Hematopoietic multipotent progenitor cell treated with erythropoietin and hydrocortisone succinate and interleukin-3 and kit ligand, for 17 days (in vitro differentiated cells): ENCODE results near the gene BLOC1S4.
"Not testable (repeated sequence)": the region's sequence is repeated elsewhere in the genome, so short reads cannot be mapped to it uniquely, and the experiment has no call there.

Experiments
- DNase-seq: peaks from one replicate; pipeline ENCODE4 v3.0.0-alpha.2; 2015; ENCODE audit warnings: low spot score

BLOC1S4 gene

GRCh38 chr4:6716018-6716911 is at the start of gene BLOC1S4:
TSS of gene BLOC1S4 (plus strand) at chr4:6716174. CDS start at chr4:6716210, 36 bp downstream.
- DNase-seq, result peak; percentile 96

GRCh38 chr4:6668391-6668790 is 47.6 kb upstream of the BLOC1S4 start:
- no peak for DNase-seq

GRCh38 chr4:6671648-6672047 is 44.3 kb upstream of the BLOC1S4 start:
- DNase-seq, result no peak

GRCh38 chr4:6672131-6672530 is 43.8 kb upstream of the BLOC1S4 start:
- DNase-seq, result no peak

GRCh38 chr4:6672541-6673190 is 43.3 kb upstream of the BLOC1S4 start:
- DNase-seq, result not testable (repeated sequence)

- not testable (repeated sequence) for DNase-seq
Observed at GRCh38 chr4:6673191-6673659, 42.7 kb upstream of the BLOC1S4 start.

GRCh38 chr4:6673660-6674499 is 42.1 kb upstream of the BLOC1S4 start:
- peak; percentile 87 for DNase-seq

GRCh38 chr4:6674500-6675149 is 41.3 kb upstream of the BLOC1S4 start:
- peak; percentile 77 for DNase-seq

- DNase-seq, result no peak
Observed at GRCh38 chr4:6676722-6677558, 39.0 kb upstream of the BLOC1S4 start.

GRCh38 chr4:6680372-6681034 is 35.5 kb upstream of the BLOC1S4 start:
- DNase-seq, result no peak

GRCh38 chr4:6681191-6681590 is 34.8 kb upstream of the BLOC1S4 start:
- DNase-seq, result peak; percentile 51

- DNase-seq, result no peak
Observed at GRCh38 chr4:6682862-6683590, 32.9 kb upstream of the BLOC1S4 start.

- DNase-seq, result no peak
Observed at GRCh38 chr4:6684656-6685055, 31.3 kb upstream of the BLOC1S4 start.

GRCh38 chr4:6686104-6686787 is 29.7 kb upstream of the BLOC1S4 start:
- no peak for DNase-seq

GRCh38 chr4:6687947-6688878 is 27.8 kb upstream of the BLOC1S4 start:
- no peak for DNase-seq

- DNase-seq, result no peak
Observed at GRCh38 chr4:6688879-6689505, 27.0 kb upstream of the BLOC1S4 start.

GRCh38 chr4:6689506-6689960 is 26.4 kb upstream of the BLOC1S4 start:
- DNase-seq, result no peak
